ENCODE measurements around the gene PDPK1. TPM values are rescaled to one million over a fixed set of nuclear protein-coding genes. Genes with fewer than 3 reads are reported as not detected.

PDPK1 gene
- total and polyA plus RNA-seq, 2 experiments from 2014 or later, result 19.3 to 25.8 TPM

- TF ChIP-seq ZNF331 (CRISPR knock-in tag; IDR thresholded peaks at IDR 0.05; ENCODE audit: low read depth), result no peak
- TF ChIP-seq, protein P1, sequence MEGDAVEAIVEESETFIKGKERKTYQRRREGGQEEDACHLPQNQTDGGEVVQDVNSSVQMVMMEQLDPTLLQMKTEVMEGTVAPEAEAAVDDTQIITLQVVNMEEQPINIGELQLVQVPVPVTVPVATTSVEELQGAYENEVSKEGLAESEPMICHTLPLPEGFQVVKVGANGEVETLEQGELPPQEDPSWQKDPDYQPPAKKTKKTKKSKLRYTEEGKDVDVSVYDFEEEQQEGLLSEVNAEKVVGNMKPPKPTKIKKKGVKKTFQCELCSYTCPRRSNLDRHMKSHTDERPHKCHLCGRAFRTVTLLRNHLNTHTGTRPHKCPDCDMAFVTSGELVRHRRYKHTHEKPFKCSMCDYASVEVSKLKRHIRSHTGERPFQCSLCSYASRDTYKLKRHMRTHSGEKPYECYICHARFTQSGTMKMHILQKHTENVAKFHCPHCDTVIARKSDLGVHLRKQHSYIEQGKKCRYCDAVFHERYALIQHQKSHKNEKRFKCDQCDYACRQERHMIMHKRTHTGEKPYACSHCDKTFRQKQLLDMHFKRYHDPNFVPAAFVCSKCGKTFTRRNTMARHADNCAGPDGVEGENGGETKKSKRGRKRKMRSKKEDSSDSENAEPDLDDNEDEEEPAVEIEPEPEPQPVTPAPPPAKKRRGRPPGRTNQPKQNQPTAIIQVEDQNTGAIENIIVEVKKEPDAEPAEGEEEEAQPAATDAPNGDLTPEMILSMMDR (conservative IDR thresholded peaks at IDR 0.05; ENCODE audit: low read depth in 2 of 2), result no peak
- TF ChIP-seq POLR2AphosphoS5 (IDR thresholded peaks at IDR 0.05; ENCODE audit: low read depth), result no peak
- no peak for TF ChIP-seq JUNB (IDR thresholded peaks at IDR 0.05; ENCODE audit: unreplicated experiment)
These were observed 37.9 kb upstream of the PDPK1 start (continued) for GRCh38 chr16:2499890-2500429.

DNA sequence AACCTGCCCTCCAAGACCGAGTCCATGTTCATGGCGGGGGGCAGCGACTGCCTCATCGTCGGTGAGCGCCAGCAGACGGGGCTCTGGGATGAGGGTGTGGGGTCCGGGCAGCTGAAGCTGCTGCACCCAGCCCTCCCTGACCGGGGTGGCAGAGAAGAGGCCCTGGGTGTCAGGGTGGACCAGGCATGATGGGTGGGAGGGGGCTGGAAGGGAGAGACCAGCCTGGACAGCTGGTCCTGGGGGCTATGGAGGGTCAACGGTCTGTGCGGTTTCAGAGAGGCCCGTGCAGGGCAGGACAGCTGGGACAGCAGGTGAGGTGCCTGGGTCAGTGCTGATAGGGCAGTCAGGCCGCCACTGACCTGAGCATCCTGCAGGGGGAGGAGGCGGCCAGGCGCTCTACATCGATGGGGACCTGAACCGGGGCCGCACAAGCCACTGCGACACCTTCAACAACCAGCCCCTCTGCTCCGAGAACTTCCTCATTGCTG lies 37.3 kb upstream of the PDPK1 start:
- H3K27ac Mint-ChIP-seq, result peak overlapping the region; percentile 78; the same call in 1 of the 2 replicates
- Histone ChIP-seq H3K4me2 (no peak overlapping the region), H3K27ac (ENCODE audit: low read depth) (no peak overlapping the region), H3K79me2 (replicated peaks; ENCODE audit: insufficient read depth) (no peaks in the 10 kb centered on the region), H3K4me3 (no peak overlapping the region; the same call in 1 of the 2 replicates), H3K36me3 (ENCODE audit: insufficient read depth) (no peaks in the 10 kb centered on the region), H2AFZ (no peak overlapping the region), H4K20me1 (replicated peaks; ENCODE audit: insufficient read depth) (no peaks in the 10 kb centered on the region; the same call in 1 of the 2 replicates), H3K9me2 (ENCODE audit: insufficient read depth) (no peaks in the 10 kb centered on the region), H3K4me1 (ENCODE audit: insufficient read depth) (peaks cover 7% of the 10 kb centered on the region; the same call in 1 of the 2 replicates), H3F3A (replicated peaks; ENCODE audit: low read depth) (peaks cover 4% of the 10 kb centered on the region; the same call in 1 of the 2 replicates), H3K27me3 (ENCODE audit: insufficient read depth) (no peaks in the 10 kb centered on the region)
- DNase-seq (ENCODE audit: low spot score) (peak; percentile 48), ATAC-seq (peak; percentile 36)
- no peaks in the 10 kb centered on the region for H3K27me3 Mint-ChIP-seq (ENCODE audit: insufficient read depth, low read depth, poor library complexity)
- peaks cover 5% of the 10 kb centered on the region for H3K4me1 Mint-ChIP-seq
- no peak overlapping the region for H3K4me3 Mint-ChIP-seq
- H3K36me3 Mint-ChIP-seq (ENCODE audit: low read depth), result peaks cover 8% of the 10 kb centered on the region; the same call in 2 of the 3 replicates
- no peaks in the 10 kb centered on the region for H3K9me3 Mint-ChIP-seq
- TF ChIP-seq, protein P1 (conservative IDR thresholded peaks at IDR 0.05; ENCODE audit: low read depth in 2 of 2), result peak in 1 of 2 experiments; percentile 18; a peak in 2 of 4 replicates
- no peak for TF ChIP-seq REST (IDR thresholded peaks at IDR 0.05; ENCODE audit: unreplicated experiment)
- no peak for TF ChIP-seq EZH2 (IDR thresholded peaks at IDR 0.05; ENCODE audit: low read depth, unreplicated experiment)
- TF ChIP-seq, protein P2, sequence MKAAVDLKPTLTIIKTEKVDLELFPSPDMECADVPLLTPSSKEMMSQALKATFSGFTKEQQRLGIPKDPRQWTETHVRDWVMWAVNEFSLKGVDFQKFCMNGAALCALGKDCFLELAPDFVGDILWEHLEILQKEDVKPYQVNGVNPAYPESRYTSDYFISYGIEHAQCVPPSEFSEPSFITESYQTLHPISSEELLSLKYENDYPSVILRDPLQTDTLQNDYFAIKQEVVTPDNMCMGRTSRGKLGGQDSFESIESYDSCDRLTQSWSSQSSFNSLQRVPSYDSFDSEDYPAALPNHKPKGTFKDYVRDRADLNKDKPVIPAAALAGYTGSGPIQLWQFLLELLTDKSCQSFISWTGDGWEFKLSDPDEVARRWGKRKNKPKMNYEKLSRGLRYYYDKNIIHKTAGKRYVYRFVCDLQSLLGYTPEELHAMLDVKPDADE (IDR thresholded peaks at IDR 0.05), result no peak
- TF ChIP-seq ZNF462 (CRISPR knock-in tag; IDR thresholded peaks at IDR 0.05), result no peak

Measured in GM23338 (cell line).